Endothelial cell of umbilical vein (primary cell): Measurements from ENCODE around the gene KLHL25.

Experiments used
- JUN ChIP-seq: IDR thresholded peaks from 2 replicates; pipeline ENCODE4 v1.6.1; 2011; ENCODE audit warnings: borderline replicate concordance, low read depth; ENCODE audit not compliant: insufficient read length, insufficient read depth
- TF ChIP-seq, protein P1 (sequence below), 2 donors: IDR thresholded peaks; 1 replicate in 1 of 2; 2 replicates in 1 of 2; pipeline ENCODE4 v1.5.1; 2011; ENCODE audit warnings: low read length in 2 of 2, mild to moderate bottlenecking in 2 of 2, moderate library complexity in 2 of 2, control low read depth in 1 of 2, inconsistent platforms in 1 of 2, low read depth in 1 of 2; ENCODE audit not compliant: insufficient read depth in 1 of 2; ENCODE audit errors: extremely low read depth in 1 of 2

DNA sequence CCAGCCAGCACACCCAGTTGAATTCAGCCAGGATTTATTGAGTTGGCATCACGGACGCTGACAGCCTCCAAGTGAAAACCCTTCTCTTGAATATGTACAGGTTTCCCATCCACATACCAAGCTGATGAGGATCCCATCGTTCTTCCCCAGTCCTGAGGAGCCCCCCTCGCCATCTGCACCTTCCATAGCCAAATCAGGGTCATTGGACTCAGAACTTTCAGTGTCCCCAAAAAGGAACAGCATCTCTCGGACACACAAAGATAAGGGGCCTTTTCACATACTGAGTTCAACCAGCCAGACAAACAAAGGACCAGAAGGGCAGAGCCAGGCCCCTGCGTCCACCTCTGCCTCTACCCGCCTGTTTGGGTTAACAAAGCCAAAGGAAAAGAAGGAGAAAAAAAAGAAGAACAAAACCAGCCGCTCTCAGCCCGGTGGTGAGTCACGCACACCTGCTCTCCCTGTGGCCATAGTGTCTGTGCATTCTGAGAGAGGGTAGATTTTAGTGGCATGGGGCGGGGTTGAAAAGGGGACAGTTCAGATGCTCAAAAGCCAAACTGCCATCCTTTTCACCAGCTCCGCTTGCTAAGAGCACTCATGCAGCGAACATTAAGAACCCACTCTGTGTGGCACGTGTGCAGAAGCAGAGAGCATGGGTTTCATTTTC, 51.2 kb downstream of the KLHL25 start:
- TF ChIP-seq JUN = no peak
- TF ChIP-seq, protein P1, sequence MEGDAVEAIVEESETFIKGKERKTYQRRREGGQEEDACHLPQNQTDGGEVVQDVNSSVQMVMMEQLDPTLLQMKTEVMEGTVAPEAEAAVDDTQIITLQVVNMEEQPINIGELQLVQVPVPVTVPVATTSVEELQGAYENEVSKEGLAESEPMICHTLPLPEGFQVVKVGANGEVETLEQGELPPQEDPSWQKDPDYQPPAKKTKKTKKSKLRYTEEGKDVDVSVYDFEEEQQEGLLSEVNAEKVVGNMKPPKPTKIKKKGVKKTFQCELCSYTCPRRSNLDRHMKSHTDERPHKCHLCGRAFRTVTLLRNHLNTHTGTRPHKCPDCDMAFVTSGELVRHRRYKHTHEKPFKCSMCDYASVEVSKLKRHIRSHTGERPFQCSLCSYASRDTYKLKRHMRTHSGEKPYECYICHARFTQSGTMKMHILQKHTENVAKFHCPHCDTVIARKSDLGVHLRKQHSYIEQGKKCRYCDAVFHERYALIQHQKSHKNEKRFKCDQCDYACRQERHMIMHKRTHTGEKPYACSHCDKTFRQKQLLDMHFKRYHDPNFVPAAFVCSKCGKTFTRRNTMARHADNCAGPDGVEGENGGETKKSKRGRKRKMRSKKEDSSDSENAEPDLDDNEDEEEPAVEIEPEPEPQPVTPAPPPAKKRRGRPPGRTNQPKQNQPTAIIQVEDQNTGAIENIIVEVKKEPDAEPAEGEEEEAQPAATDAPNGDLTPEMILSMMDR (IDR thresholded peaks at IDR 0.05; ENCODE audit: extremely low read depth in 1 of 2, insufficient read depth in 1 of 2, low read depth in 1 of 2, low read length in 2 of 2) = no peak
